Measurements from ENCODE around the gene IL1RAPL2. TPM values are rescaled to one million over a fixed set of nuclear protein-coding genes. Genes with fewer than 3 reads are reported as not detected.

The IL1RAPL2 gene
- total and polyA plus RNA-seq, 2 donors (not counting 3 experiments of a cell fraction or from before 2014, with no cell fraction given): not detected

DNA sequence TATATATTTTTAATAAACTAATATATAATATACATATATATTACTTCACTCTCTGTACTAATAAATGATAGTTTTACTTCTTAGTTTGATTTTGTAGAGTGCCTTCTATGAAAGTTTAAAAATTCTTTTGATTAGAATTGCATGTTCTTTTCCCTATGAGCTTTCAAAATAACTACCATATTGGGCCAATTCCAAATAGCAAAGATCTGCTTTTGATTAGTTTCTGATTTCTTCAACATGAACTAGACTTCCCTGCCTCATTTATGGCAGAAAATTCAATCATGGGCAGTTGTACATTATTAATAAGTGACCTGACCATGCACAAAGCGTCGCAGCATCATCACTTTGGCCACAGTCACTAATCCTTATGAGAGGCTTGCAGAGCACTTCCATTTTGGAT lies 703.4 kb downstream of the IL1RAPL2 start:
- dilution Hi-C loops (cut with MboI; ENCODE audit: extremely low pct_ligation_motif_present, low sequenced_read_pairs): no loop called here

More for the DNA sequence above, 703.4 kb downstream of the IL1RAPL2 start:
- Histone ChIP-seq H3K79me2 (ENCODE audit: control insufficient read depth, insufficient read depth, low read length) (no peaks in the 10 kb centered on the region), H3K9me3 (replicated peaks; ENCODE audit: control insufficient read depth, insufficient read depth, low read length) (no peaks in the 10 kb centered on the region), H2AFZ (ENCODE audit: low read depth, low read length) (no peak overlapping the region), H3K27ac (ENCODE audit: insufficient read depth, low read depth, low read length) (no peak overlapping the region), H3K4me3 (replicated peaks in 1 of 3; ENCODE audit: insufficient read depth in 1 of 3, low read depth in 1 of 3, low read length in 3 of 3) (no peak overlapping the region), H4K20me1 (replicated peaks; ENCODE audit: control insufficient read depth, extremely low read depth, insufficient read depth, low read length) (no peaks in the 10 kb centered on the region), H3K9ac (replicated peaks; ENCODE audit: extremely low read depth, insufficient read depth, low read length) (no peak overlapping the region), H3K36me3 (ENCODE audit: control insufficient read depth in 2 of 2, extremely low read depth in 1 of 2, insufficient read depth in 2 of 2, low read length in 2 of 2) (no peaks in the 10 kb centered on the region), H3K4me1 (ENCODE audit: control insufficient read depth, extremely low read depth, insufficient read depth, low read length) (no peaks in the 10 kb centered on the region), H3K9me1 (replicated peaks; ENCODE audit: control insufficient read depth, extremely low read depth, insufficient read depth, low read length) (no peaks in the 10 kb centered on the region), H3K27me3 (ENCODE audit: control insufficient read depth in 2 of 2, insufficient read depth in 2 of 2, low read length in 2 of 2) (no peaks in the 10 kb centered on the region), H3K4me2 (ENCODE audit: insufficient read depth, low read length) (no peak overlapping the region)
- intact Hi-C loops (cut with micrococcal nuclease): no loop called here
- FAIRE-seq (no peak), DNase-seq (ENCODE audit: low read depth, low spot score) (no peak)
- CTCF ChIA-PET: no interaction called here
- POLR2A ChIA-PET: no interaction called here
- BruUV-seq (replicated peaks): no TSS peak
- no peak for TF ChIP-seq EZH2 (IDR thresholded peaks at IDR 0.05; ENCODE audit: borderline replicate concordance, low read depth, low read length, severe bottlenecking)
- no peak for TF ChIP-seq POLR2A (IDR thresholded peaks at IDR 0.05; ENCODE audit: low read depth, low read length)
- no peak for TF ChIP-seq MYC (IDR thresholded peaks at IDR 0.05; ENCODE audit: low read depth, low read length)
- TF ChIP-seq GATA2 (IDR thresholded peaks at IDR 0.05; ENCODE audit: insufficient read depth, insufficient read length, low read depth, low read length): no peak
- TF ChIP-seq, protein P1, sequence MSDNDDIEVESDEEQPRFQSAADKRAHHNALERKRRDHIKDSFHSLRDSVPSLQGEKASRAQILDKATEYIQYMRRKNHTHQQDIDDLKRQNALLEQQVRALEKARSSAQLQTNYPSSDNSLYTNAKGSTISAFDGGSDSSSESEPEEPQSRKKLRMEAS (IDR thresholded peaks at IDR 0.05; ENCODE audit: insufficient read depth, insufficient read length): no peak
- TF ChIP-seq FOS (IDR thresholded peaks at IDR 0.05; ENCODE audit: borderline replicate concordance, insufficient read depth, low read length): no peak
- TF ChIP-seq JUN (IDR thresholded peaks at IDR 0.05; ENCODE audit: borderline replicate concordance, insufficient read depth, insufficient read length, low read depth): no peak
- TF ChIP-seq POLR2AphosphoS5 (IDR thresholded peaks at IDR 0.05; ENCODE audit: insufficient read depth, low read depth, low read length): no peak
- TF ChIP-seq, protein P2, sequence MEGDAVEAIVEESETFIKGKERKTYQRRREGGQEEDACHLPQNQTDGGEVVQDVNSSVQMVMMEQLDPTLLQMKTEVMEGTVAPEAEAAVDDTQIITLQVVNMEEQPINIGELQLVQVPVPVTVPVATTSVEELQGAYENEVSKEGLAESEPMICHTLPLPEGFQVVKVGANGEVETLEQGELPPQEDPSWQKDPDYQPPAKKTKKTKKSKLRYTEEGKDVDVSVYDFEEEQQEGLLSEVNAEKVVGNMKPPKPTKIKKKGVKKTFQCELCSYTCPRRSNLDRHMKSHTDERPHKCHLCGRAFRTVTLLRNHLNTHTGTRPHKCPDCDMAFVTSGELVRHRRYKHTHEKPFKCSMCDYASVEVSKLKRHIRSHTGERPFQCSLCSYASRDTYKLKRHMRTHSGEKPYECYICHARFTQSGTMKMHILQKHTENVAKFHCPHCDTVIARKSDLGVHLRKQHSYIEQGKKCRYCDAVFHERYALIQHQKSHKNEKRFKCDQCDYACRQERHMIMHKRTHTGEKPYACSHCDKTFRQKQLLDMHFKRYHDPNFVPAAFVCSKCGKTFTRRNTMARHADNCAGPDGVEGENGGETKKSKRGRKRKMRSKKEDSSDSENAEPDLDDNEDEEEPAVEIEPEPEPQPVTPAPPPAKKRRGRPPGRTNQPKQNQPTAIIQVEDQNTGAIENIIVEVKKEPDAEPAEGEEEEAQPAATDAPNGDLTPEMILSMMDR (IDR thresholded peaks at IDR 0.05; ENCODE audit: extremely low read depth in 1 of 2, insufficient read depth in 1 of 2, low read depth in 1 of 2, low read length in 2 of 2): no peak
